Transverse colon (tissue), 4 donors: ENCODE data around the gene THTPA.

Experiments
- EP300 ChIP-seq: sonication (generic); formaldehyde crosslinking; IDR thresholded peaks from one replicate; pipeline ENCODE4 v1.6.1; 2017; ENCODE audit warnings: antibody characterized with exemption, low read depth
- POLR2A ChIP-seq: fragments of 450-650 bp; IDR thresholded peaks from one replicate; pipeline ENCODE4 v1.6.1; 2016; ENCODE audit warnings: antibody characterized with exemption, mild to moderate bottlenecking, moderate library complexity
- POLR2AphosphoS5 ChIP-seq, 3 donors: sonication (generic); formaldehyde crosslinking; IDR thresholded peaks; one replicate each; pipeline ENCODE4 v1.6.1; 2016; ENCODE audit warnings: antibody characterized with exemption in 3 of 3
- TF ChIP-seq, protein P1 (sequence below), 5 experiments: fragments of 200-600 bp in 3 of 5; fragments of 450-650 bp in 2 of 5; sonication (generic) in 3 of 5; IDR thresholded peaks; 1 replicate in 2 of 5; 2 replicates in 3 of 5; pipeline ENCODE4 v1.5.1; 2016 to 2017; ENCODE audit warnings: antibody characterized with exemption in 5 of 5, inconsistent platforms in 3 of 5, mild to moderate bottlenecking in 2 of 5, moderate library complexity in 1 of 5

GRCh38 chr14:23550812-23551265 lies 5.2 kb upstream of the THTPA start:
- TF ChIP-seq, protein P1, sequence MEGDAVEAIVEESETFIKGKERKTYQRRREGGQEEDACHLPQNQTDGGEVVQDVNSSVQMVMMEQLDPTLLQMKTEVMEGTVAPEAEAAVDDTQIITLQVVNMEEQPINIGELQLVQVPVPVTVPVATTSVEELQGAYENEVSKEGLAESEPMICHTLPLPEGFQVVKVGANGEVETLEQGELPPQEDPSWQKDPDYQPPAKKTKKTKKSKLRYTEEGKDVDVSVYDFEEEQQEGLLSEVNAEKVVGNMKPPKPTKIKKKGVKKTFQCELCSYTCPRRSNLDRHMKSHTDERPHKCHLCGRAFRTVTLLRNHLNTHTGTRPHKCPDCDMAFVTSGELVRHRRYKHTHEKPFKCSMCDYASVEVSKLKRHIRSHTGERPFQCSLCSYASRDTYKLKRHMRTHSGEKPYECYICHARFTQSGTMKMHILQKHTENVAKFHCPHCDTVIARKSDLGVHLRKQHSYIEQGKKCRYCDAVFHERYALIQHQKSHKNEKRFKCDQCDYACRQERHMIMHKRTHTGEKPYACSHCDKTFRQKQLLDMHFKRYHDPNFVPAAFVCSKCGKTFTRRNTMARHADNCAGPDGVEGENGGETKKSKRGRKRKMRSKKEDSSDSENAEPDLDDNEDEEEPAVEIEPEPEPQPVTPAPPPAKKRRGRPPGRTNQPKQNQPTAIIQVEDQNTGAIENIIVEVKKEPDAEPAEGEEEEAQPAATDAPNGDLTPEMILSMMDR (IDR thresholded peaks at IDR 0.05): no peak
- TF ChIP-seq EP300 (no peak), POLR2A (no peak), POLR2AphosphoS5 (IDR thresholded peaks at IDR 0.05) (no peak)
